GM23248 (cell line): ENCODE data around the gene SLC5A1. TPM values are rescaled to one million over a fixed set of nuclear protein-coding genes. Genes with fewer than 3 reads are reported as not detected.

ENCODE experiments used
- DNase-seq: peaks from one replicate; pipeline ENCODE4 v3.0.0-alpha.2; 2015
- H2AFZ ChIP-seq: fragments of 200-600 bp; sonication (generic); 2 replicates; pipeline ENCODE4 v1.6.1; 2016; ENCODE audit warnings: antibody characterized with exemption
- H3F3A ChIP-seq: fragments of 200-600 bp; sonication (generic); 2 replicates; pipeline ENCODE4 v1.6.1; 2016; ENCODE audit warnings: mild to moderate bottlenecking, antibody characterized with exemption, mixed run types; ENCODE audit not compliant: insufficient read depth
- H3K27ac ChIP-seq: fragments of 200-600 bp; sonication (generic); 2 replicates; pipeline ENCODE4 v1.5.1; 2016; ENCODE audit warnings: mild to moderate bottlenecking
- H3K27me3 ChIP-seq: fragments of 200-600 bp; sonication (generic); replicated peaks from 2 replicates; pipeline ENCODE4 v1.6.1; 2016; ENCODE audit warnings: mild to moderate bottlenecking; ENCODE audit not compliant: insufficient read depth
- H3K36me3 ChIP-seq: fragments of 200-600 bp; sonication (generic); 2 replicates; pipeline ENCODE4 v1.6.1; 2016; ENCODE audit warnings: low read depth, mild to moderate bottlenecking
- H3K4me1 ChIP-seq: fragments of 200-600 bp; sonication (generic); 2 replicates; pipeline ENCODE4 v1.6.1; 2016; ENCODE audit warnings: mild to moderate bottlenecking; ENCODE audit not compliant: insufficient read depth
- H3K4me2 ChIP-seq: fragments of 200-600 bp; sonication (generic); one replicate; pipeline ENCODE4 v1.6.1; 2016; ENCODE audit warnings: mild to moderate bottlenecking; ENCODE audit not compliant: unreplicated experiment
- H3K4me3 ChIP-seq: fragments of 200-600 bp; sonication (generic); 2 replicates; pipeline ENCODE4 v1.5.1; 2016; ENCODE audit warnings: mild to moderate bottlenecking
- H3K79me2 ChIP-seq: fragments of 200-600 bp; sonication (generic); 2 replicates; pipeline ENCODE4 v1.6.1; 2016; ENCODE audit warnings: mild to moderate bottlenecking; ENCODE audit not compliant: insufficient read depth
- H3K9ac ChIP-seq: fragments of 200-600 bp; sonication (generic); 2 replicates; pipeline ENCODE4 v1.6.1; 2016; ENCODE audit warnings: mild to moderate bottlenecking
- H3K9me2 ChIP-seq: fragments of 200-600 bp; sonication (generic); 2 replicates; pipeline ENCODE4 v1.6.1; 2016; ENCODE audit warnings: mixed run types, mild to moderate bottlenecking, moderate library complexity; ENCODE audit not compliant: insufficient read depth
- H3K9me3 ChIP-seq: fragments of 200-600 bp; sonication (generic); one replicate; pipeline ENCODE4 v1.6.1; 2017; ENCODE audit warnings: low read depth
- H4K20me1 ChIP-seq: fragments of 200-600 bp; sonication (generic); 2 replicates; pipeline ENCODE4 v1.6.0; 2016; ENCODE audit not compliant: insufficient read depth
- EZH2 ChIP-seq: fragments of 200-600 bp; sonication (generic); IDR thresholded peaks from 2 replicates; pipeline ENCODE4 v1.6.1; 2018; ENCODE audit warnings: antibody characterized with exemption, mild to moderate bottlenecking; ENCODE audit not compliant: insufficient read depth, poor library complexity, severe bottlenecking
- EZH2phosphoT487 ChIP-seq: fragments of 200-600 bp; sonication (generic); IDR thresholded peaks from 2 replicates; pipeline ENCODE4 v1.6.1; 2018; ENCODE audit warnings: antibody characterized with exemption, moderate library complexity, mild to moderate bottlenecking, low read depth; ENCODE audit not compliant: insufficient read depth
- WGBS, 2 experiments: methylation state at CpG; one replicate each; pipeline ENCODE4 v1.1.6; 2015 to 2017; ENCODE audit warnings: low lambda C conversion rate in 2 of 2, low coverage in 1 of 2; ENCODE audit errors: missing lambda C conversion rate in 2 of 2; 5-methylcytosine and 5-hydroxymethylcytosine counted together
- in situ Hi-C: fragments of 300-500 bp; cut with MboI; formaldehyde crosslinking; loops from 2 replicates; pipeline ENCODE4 v1.15.0; 2020
- polyA plus RNA-seq: library from polyadenylated mRNA; unstranded; fragments of >200 nt; fragmentation: Nextera tagmentation; extraction: Ambion mirVana; gene quantifications from 2 replicates; pipeline ENCODE4 v1.2.1, GENCODE V29; 2016
- total RNA-seq: library from RNA; depleted of rRNA; stranded (reverse); fragments of >200 nt; shearing (Covaris generic); gene quantifications from 2 replicates; pipeline ENCODE4 v1.2.3, GENCODE V29; 2014

SLC5A1 gene
- total and polyA plus RNA-seq, 2 experiments from 2014 or later = not detected

DNA sequence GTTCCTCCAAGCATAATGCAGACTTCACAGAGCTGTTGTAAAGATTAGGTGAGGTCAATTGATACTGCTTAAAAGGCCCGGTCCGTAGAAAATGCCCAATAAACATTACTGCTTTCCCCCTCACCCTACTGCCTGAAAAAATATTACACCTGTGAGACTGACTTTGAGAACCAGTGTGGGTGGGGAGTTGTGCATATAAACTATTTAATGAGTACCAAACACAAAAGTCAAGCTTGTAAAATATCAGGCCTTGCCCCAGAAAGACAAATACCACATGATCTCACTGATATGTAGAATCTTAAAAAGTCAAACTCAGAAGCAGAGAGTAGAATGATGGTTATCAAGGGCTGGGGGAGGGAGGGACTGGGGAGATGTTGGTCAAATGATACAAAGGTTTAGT is 69.3 kb downstream of the SLC5A1 start:
- Histone ChIP-seq H3K79me2 (no peaks in the 10 kb centered on the region), H3K9me3 (no peaks in the 10 kb centered on the region), H2AFZ (no peak overlapping the region), H3K27ac (no peak overlapping the region), H3K4me2 (no peak overlapping the region), H4K20me1 (no peaks in the 10 kb centered on the region), H3F3A (no peaks in the 10 kb centered on the region), H3K36me3 (no peaks in the 10 kb centered on the region), H3K9me2 (no peaks in the 10 kb centered on the region), H3K4me3 (no peak overlapping the region), H3K27me3 (peaks cover 37% of the 10 kb centered on the region), H3K9ac (no peak overlapping the region), H3K4me1 (no peaks in the 10 kb centered on the region)
- in situ Hi-C loops = no loop called here
- TF ChIP-seq EZH2phosphoT487 (no peak), EZH2 (no peak)
- 6 to 7% methylated on average over 2 of the region's 2 CpGs for WGBS, 2 experiments
- no peak for DNase-seq

DNA sequence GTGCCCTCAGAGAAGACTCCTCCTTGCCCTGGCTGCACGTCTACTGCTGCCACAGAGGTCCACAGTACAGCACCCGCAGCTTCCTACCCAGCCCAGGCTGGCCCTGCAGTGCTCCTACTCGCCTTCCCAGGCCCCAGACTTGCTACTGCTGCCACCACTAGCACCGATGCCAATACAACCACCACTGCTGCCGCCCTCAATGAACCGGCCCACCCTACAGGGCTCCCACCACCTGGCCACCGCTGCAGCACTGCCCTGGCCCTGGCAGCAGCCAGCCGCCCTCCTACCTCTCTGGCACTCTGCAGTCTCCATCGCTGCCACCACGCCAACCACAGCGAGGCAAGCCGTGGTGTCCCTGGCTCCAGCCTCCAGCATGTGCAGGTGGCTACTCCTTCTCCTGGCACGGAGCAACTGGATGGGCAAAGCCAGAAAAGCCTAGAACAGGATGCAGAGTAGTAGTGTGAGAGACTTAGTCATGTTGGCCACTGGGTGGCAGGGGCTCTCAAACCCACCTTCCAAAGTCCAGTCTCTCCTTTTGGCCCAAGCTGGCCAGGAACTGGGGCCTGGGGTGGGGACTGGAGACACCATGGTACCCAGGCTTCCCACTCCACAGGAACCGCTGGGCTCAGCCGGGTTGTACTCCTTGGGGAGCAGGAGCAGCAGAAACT is 76.6 kb downstream of the SLC5A1 start:
- Histone ChIP-seq H3K4me1 (no peaks in the 10 kb centered on the region), H3K27me3 (peaks cover under 1% of the 10 kb centered on the region; the same call in 1 of the 2 replicates), H4K20me1 (no peaks in the 10 kb centered on the region), H3K9me2 (no peaks in the 10 kb centered on the region), H2AFZ (no peak overlapping the region), H3K27ac (no peak overlapping the region), H3K4me3 (no peak overlapping the region), H3K4me2 (no peak overlapping the region), H3K9me3 (no peaks in the 10 kb centered on the region), H3K36me3 (no peaks in the 10 kb centered on the region), H3K9ac (no peak overlapping the region), H3F3A (no peaks in the 10 kb centered on the region), H3K79me2 (no peaks in the 10 kb centered on the region)
- in situ Hi-C loops = no loop called here
- DNase-seq = no peak
- TF ChIP-seq EZH2phosphoT487 (no peak), EZH2 (no peak)
- 63 to 70% methylated on average over 15 of the region's 15 CpGs for WGBS, 2 experiments

DNA sequence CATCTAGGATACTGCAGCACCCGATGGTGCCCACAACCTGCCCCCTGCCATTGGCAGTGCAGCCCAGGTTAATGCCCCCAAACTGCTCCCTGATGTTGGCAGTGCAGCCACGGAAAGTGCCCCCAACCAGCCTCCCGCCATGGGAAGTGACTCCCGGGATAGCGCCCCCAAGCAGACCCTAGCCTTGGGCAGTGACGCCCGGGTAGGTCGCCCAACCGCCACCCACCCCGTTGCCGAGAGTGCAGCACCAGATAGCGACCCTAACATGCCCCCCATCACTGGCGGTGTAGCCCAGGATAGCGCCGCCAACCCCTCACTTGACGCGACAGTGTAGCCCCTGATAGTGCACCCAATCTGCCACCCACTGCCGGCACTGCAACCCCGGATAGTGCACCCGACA is 77.5 kb downstream of the SLC5A1 start:
- in situ Hi-C loops = no loop called here
- 80 to 86% methylated on average over 17 to 20 of the region's 20 CpGs for WGBS, 2 experiments
- no peaks in the 10 kb centered on the region for H4K20me1 ChIP-seq
- TF ChIP-seq EZH2phosphoT487 (no peak), EZH2 (no peak)
- no peak overlapping the region for H3K9ac ChIP-seq
- H3K4me1 ChIP-seq = no peaks in the 10 kb centered on the region
- no peaks in the 10 kb centered on the region for H3F3A ChIP-seq
- DNase-seq = no peak
- no peak overlapping the region for H3K27ac ChIP-seq
- H3K9me2 ChIP-seq = no peaks in the 10 kb centered on the region
- no peak overlapping the region for H2AFZ ChIP-seq
- H3K4me3 ChIP-seq = no peak overlapping the region
- no peak overlapping the region for H3K4me2 ChIP-seq
- H3K9me3 ChIP-seq = no peaks in the 10 kb centered on the region
- no peaks in the 10 kb centered on the region for H3K79me2 ChIP-seq
- no peaks in the 10 kb centered on the region for H3K27me3 ChIP-seq
- no peaks in the 10 kb centered on the region for H3K36me3 ChIP-seq

DNA sequence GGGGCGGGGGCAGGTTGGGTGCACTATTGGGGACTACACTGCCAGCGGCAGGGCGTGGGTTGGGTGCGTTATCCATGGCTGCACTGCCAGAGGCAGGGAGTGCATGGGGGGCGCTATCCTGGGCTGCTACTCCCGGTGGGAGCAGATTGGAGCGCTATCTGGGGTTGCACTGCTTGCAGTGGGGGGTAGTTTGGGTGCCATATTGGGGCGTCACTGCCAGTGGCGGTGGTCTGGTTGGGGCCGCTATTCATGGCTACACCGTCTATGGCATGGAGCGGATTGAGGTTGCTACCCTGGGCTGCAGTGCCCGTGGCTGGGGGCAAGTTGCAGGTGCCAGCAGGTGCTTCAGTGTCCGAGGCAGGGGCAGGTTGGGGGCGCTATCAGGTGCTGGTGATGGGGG is 79.8 kb downstream of the SLC5A1 start:
- no peak overlapping the region for H2AFZ ChIP-seq
- in situ Hi-C loops = no loop called here

More for the DNA sequence above, 79.8 kb downstream of the SLC5A1 start:
- TF ChIP-seq EZH2phosphoT487 = no peak
- TF ChIP-seq EZH2 = no peak
- Histone ChIP-seq H3F3A (no peaks in the 10 kb centered on the region), H3K4me3 (no peak overlapping the region), H3K27me3 (no peaks in the 10 kb centered on the region), H3K36me3 (no peaks in the 10 kb centered on the region), H4K20me1 (no peaks in the 10 kb centered on the region), H3K9ac (no peak overlapping the region), H3K4me1 (no peaks in the 10 kb centered on the region), H3K9me2 (no peaks in the 10 kb centered on the region), H3K4me2 (no peak overlapping the region), H3K27ac (no peak overlapping the region), H3K9me3 (no peaks in the 10 kb centered on the region), H3K79me2 (no peaks in the 10 kb centered on the region)
- 70 to 73% methylated on average over 14 to 15 of the region's 15 CpGs for WGBS, 2 experiments
- no peak for DNase-seq
